GM23338 (cell line): ENCODE measurements around the gene UMODL1. TPM values are rescaled to one million over a fixed set of nuclear protein-coding genes. Genes with fewer than 3 reads are reported as not detected.

ENCODE experiments used
- ATAC-seq: fragments of 200-7000 bp; cut with Tn5 transposase; 3 replicates; pipeline ENCODE4 v1.9.1; 2020
- DNase-seq: peaks from one replicate; pipeline ENCODE4 v3.0.0-alpha.2; 2015; ENCODE audit warnings: low spot score
- H2AFZ ChIP-seq: fragments of 200-600 bp; sonication (generic); 2 replicates; pipeline ENCODE4 v1.8.0; 2016; ENCODE audit warnings: antibody characterized with exemption, mild to moderate bottlenecking, moderate library complexity
- H3F3A ChIP-seq: fragments of 200-600 bp; sonication (generic); replicated peaks from 2 replicates; pipeline ENCODE4 v1.8.0; 2017; ENCODE audit warnings: antibody characterized with exemption, mixed run types, low read depth
- H3K27ac ChIP-seq: fragments of 200-600 bp; sonication (generic); 2 replicates; pipeline ENCODE4 v1.6.1; 2016; ENCODE audit warnings: low read depth
- H3K27me3 ChIP-seq: fragments of 200-600 bp; sonication (generic); 2 replicates; pipeline ENCODE4 v1.8.0; 2016; ENCODE audit warnings: mild to moderate bottlenecking, mixed run types, moderate library complexity; ENCODE audit not compliant: insufficient read depth
- H3K36me3 ChIP-seq: fragments of 200-600 bp; sonication (generic); 2 replicates; pipeline ENCODE4 v1.8.0; 2016; ENCODE audit warnings: mild to moderate bottlenecking; ENCODE audit not compliant: insufficient read depth
- H3K4me1 ChIP-seq: fragments of 200-600 bp; sonication (generic); 2 replicates; pipeline ENCODE4 v1.8.0; 2016; ENCODE audit warnings: mild to moderate bottlenecking, moderate library complexity; ENCODE audit not compliant: insufficient read depth
- H3K4me2 ChIP-seq: fragments of 200-600 bp; sonication (generic); 2 replicates; pipeline ENCODE4 v1.7.1; 2017; ENCODE audit warnings: mixed run types
- H3K4me3 ChIP-seq: fragments of 200-600 bp; sonication (generic); 2 replicates; pipeline ENCODE4 v1.6.1; 2016; ENCODE audit warnings: mixed run types
- H3K79me2 ChIP-seq: fragments of 200-600 bp; sonication (generic); replicated peaks from 2 replicates; pipeline ENCODE4 v1.8.0; 2017; ENCODE audit warnings: mild to moderate bottlenecking; ENCODE audit not compliant: insufficient read depth
- H3K9me2 ChIP-seq: fragments of 200-600 bp; sonication (generic); 2 replicates; pipeline ENCODE4 v1.8.0; 2017; ENCODE audit not compliant: insufficient read depth
- H4K20me1 ChIP-seq: fragments of 200-600 bp; sonication (generic); replicated peaks from 2 replicates; pipeline ENCODE4 v1.8.0; 2017; ENCODE audit warnings: mild to moderate bottlenecking; ENCODE audit not compliant: insufficient read depth
- H3K27ac Mint-ChIP-seq: 2 replicates; pipeline ENCODE4 v1.8.0; 2020; ENCODE audit warnings: inconsistent platforms, mild to moderate bottlenecking, moderate library complexity, mixed read lengths
- H3K27me3 Mint-ChIP-seq: 3 replicates; pipeline ENCODE4 v1.8.0; 2022; ENCODE audit warnings: low read depth, mild to moderate bottlenecking, moderate library complexity, mixed read lengths, inconsistent platforms; ENCODE audit not compliant: insufficient read depth, poor library complexity
- H3K36me3 Mint-ChIP-seq: 3 replicates; pipeline ENCODE4 v1.8.0; 2021; ENCODE audit warnings: low read depth, mild to moderate bottlenecking, inconsistent platforms, moderate library complexity, mixed read lengths
- H3K4me1 Mint-ChIP-seq: 3 replicates; pipeline ENCODE4 v1.8.0; 2020; ENCODE audit warnings: mild to moderate bottlenecking, inconsistent platforms, mixed read lengths
- H3K4me3 Mint-ChIP-seq: 3 replicates; pipeline ENCODE4 v1.8.0; 2021; ENCODE audit warnings: moderate library complexity, mild to moderate bottlenecking, inconsistent platforms, mixed read lengths
- H3K9me3 Mint-ChIP-seq: 3 replicates; pipeline ENCODE4 v1.8.0; 2020; ENCODE audit warnings: moderate library complexity, mild to moderate bottlenecking, inconsistent platforms, mixed read lengths
- CREB1 ChIP-seq: fragments of 250-450 bp; sonication (Bioruptor Pico); IDR thresholded peaks from 2 replicates; pipeline ENCODE4 v1.5.0; 2020; ENCODE audit warnings: low read depth, mild to moderate bottlenecking, moderate library complexity
- EZH2 ChIP-seq: fragments of 200-600 bp; sonication (generic); IDR thresholded peaks from one replicate; pipeline ENCODE4 v1.8.0; 2017; ENCODE audit warnings: antibody characterized with exemption, mild to moderate bottlenecking, low read depth; ENCODE audit not compliant: unreplicated experiment
- JUNB ChIP-seq: IDR thresholded peaks from one replicate; pipeline ENCODE4 v1.6.1; 2016; ENCODE audit warnings: antibody characterized with exemption; ENCODE audit not compliant: unreplicated experiment
- NANOG ChIP-seq: IDR thresholded peaks from 2 replicates; pipeline ENCODE4 v1.6.1; 2016; ENCODE audit warnings: antibody characterized with exemption, borderline replicate concordance
- ZNF114 ChIP-seq: fragments of 250-450 bp; sonication (Bioruptor Pico); IDR thresholded peaks from 2 replicates; pipeline ENCODE4 v1.5.0; 2020; ENCODE audit warnings: mild to moderate bottlenecking, moderate library complexity
- ZNF331 ChIP-seq: fragments of 250-450 bp; sonication (Bioruptor Pico); IDR thresholded peaks from 2 replicates; pipeline ENCODE4 v1.5.0; 2020; ENCODE audit warnings: low read depth, mild to moderate bottlenecking, moderate library complexity
- ZNF462 ChIP-seq: fragments of 250-450 bp; sonication (Bioruptor Pico); IDR thresholded peaks from 2 replicates; pipeline ENCODE4 v1.5.0; 2020; ENCODE audit warnings: mild to moderate bottlenecking, moderate library complexity
- polyA plus RNA-seq: library from polyadenylated mRNA; unstranded; fragments of >200 nt; fragmentation: Nextera tagmentation; extraction: Ambion mirVana; gene quantifications from 2 replicates; pipeline ENCODE4 v1.2.1, GENCODE V29; 2016
- total RNA-seq: library from RNA; depleted of rRNA; stranded (reverse); fragments of >200 nt; shearing (Covaris generic); gene quantifications from 2 replicates; pipeline ENCODE4 v1.2.3, GENCODE V29; 2014

UMODL1 gene
- total and polyA plus RNA-seq, 2 experiments from 2014 or later = not detected

GRCh38 chr21:42142141-42142540 is 71.0 kb downstream of the UMODL1 start:
- no peak for TF ChIP-seq NANOG
- TF ChIP-seq ZNF462 (CRISPR knock-in tag) = no peak
- no peak for TF ChIP-seq EZH2
- TF ChIP-seq ZNF114 (CRISPR knock-in tag) = no peak
- no peak for TF ChIP-seq CREB1
- TF ChIP-seq ZNF331 (CRISPR knock-in tag) = no peak
- TF ChIP-seq JUNB = no peak
- no peak for ATAC-seq

GRCh38 chr21:42142627-42143026 is 71.5 kb downstream of the UMODL1 start:
- Histone ChIP-seq H3K4me1 (peaks cover 3% of the 10 kb centered on the region; the same call in 1 of the 2 replicates), H3K79me2 (no peaks in the 10 kb centered on the region), H3K27ac (no peak overlapping the region), H3K36me3 (no peaks in the 10 kb centered on the region), H4K20me1 (no peaks in the 10 kb centered on the region), H3K4me2 (no peak overlapping the region), H3K27me3 (no peaks in the 10 kb centered on the region), H3K4me3 (no peak overlapping the region), H2AFZ (no peak overlapping the region), H3K9me2 (no peaks in the 10 kb centered on the region), H3F3A (no peaks in the 10 kb centered on the region)
- Mint-ChIP-seq H3K9me3 (no peaks in the 10 kb centered on the region; the same call in 2 of the 3 replicates), H3K4me1 (peaks cover 4% of the 10 kb centered on the region; the same call in 1 of the 3 replicates), H3K4me3 (no peak overlapping the region), H3K27me3 (peaks cover 13% of the 10 kb centered on the region), H3K36me3 (no peaks in the 10 kb centered on the region), H3K27ac (no peak overlapping the region)
- DNase-seq = no peak
- ATAC-seq = no peak
- no peak for TF ChIP-seq ZNF462 (CRISPR knock-in tag)

More at GRCh38 chr21:42142141-42142540, 71.0 kb downstream of the UMODL1 start:
- Histone ChIP-seq H2AFZ (no peak overlapping the region), H3F3A (no peaks in the 10 kb centered on the region), H3K9me2 (no peaks in the 10 kb centered on the region), H3K36me3 (no peaks in the 10 kb centered on the region), H3K27ac (no peak overlapping the region), H4K20me1 (no peaks in the 10 kb centered on the region), H3K4me3 (no peak overlapping the region), H3K4me1 (peaks cover 3% of the 10 kb centered on the region; the same call in 1 of the 2 replicates), H3K79me2 (no peaks in the 10 kb centered on the region), H3K4me2 (no peak overlapping the region), H3K27me3 (no peaks in the 10 kb centered on the region)
- Mint-ChIP-seq H3K36me3 (no peaks in the 10 kb centered on the region), H3K4me1 (peaks cover 4% of the 10 kb centered on the region; the same call in 1 of the 3 replicates), H3K27ac (no peak overlapping the region; the same call in 1 of the 2 replicates), H3K4me3 (no peak overlapping the region), H3K27me3 (peaks cover 12% of the 10 kb centered on the region), H3K9me3 (no peaks in the 10 kb centered on the region)
- no peak for DNase-seq
